ENCODE measurements around the gene CNNM2. TPM values are rescaled to one million over a fixed set of nuclear protein-coding genes. Genes with fewer than 3 reads are reported as not detected.

CNNM2 gene
- total RNA-seq, 6 experiments from 2014 or later: 5.2 to 7.6 (median 6.5) TPM

- intact Hi-C loops (cut with DNase I): no loop called here
- no peak for DNase-seq
- Histone ChIP-seq H3K27me3 (no peaks in the 10 kb centered on the region), H3K4me1 (no peaks in the 10 kb centered on the region), H3K4me3 (no peak overlapping the region), H3K36me3 (no peaks in the 10 kb centered on the region), H3K27ac (no peak overlapping the region), H3K9me3 (no peaks in the 10 kb centered on the region)
- WGBS (ENCODE audit: insufficient coverage, low coverage, low lambda C conversion rate, missing lambda C conversion rate): 96% methylated on average over 2 of the region's 2 CpGs
- no peak for ATAC-seq
- TF ChIP-seq CTCF (IDR thresholded peaks at IDR 0.05) (no peak), POLR2A (IDR thresholded peaks at IDR 0.05) (no peak)
These were observed 28.9 kb downstream of the CNNM2 start for GRCh38 chr10:102946992-102947391.

DNA sequence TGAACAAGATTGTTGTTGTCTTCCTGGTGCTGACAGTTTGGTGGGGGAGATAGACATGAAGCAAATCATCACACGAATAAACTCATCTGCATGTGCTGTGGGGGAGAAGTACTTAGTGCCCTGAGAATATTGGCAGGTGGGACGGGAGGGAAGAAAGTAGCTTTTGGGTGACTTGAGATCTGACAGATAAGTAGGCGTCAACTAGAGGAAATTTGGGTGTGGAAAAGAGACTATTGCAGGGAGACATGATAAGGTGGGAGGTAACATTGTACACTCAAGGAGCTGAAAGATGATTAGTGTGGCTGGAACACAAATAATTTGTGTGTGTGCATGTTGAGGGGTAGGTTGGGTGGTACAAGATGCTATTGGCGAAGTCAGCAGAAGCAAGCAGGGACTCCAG, 30.1 kb downstream of the CNNM2 start:
- Histone ChIP-seq H3K9me3 (no peaks in the 10 kb centered on the region), H3K36me3 (no peaks in the 10 kb centered on the region), H3K4me1 (no peaks in the 10 kb centered on the region), H3K4me3 (no peak overlapping the region), H3K27ac (no peak overlapping the region), H3K27me3 (no peaks in the 10 kb centered on the region)
- ATAC-seq: no peak
- 92% methylated on average over 4 of the region's 4 CpGs for WGBS (ENCODE audit: insufficient coverage, low coverage, low lambda C conversion rate, missing lambda C conversion rate)
- TF ChIP-seq POLR2A (IDR thresholded peaks at IDR 0.05): no peak
- no peak for TF ChIP-seq CTCF (IDR thresholded peaks at IDR 0.05)
- intact Hi-C loops (cut with DNase I): no loop called here
- DNase-seq: no peak

GRCh38 chr10:102948786-102949185, 30.7 kb downstream of the CNNM2 start:
- Histone ChIP-seq H3K27me3 (no peaks in the 10 kb centered on the region), H3K27ac (no peak overlapping the region), H3K4me1 (no peaks in the 10 kb centered on the region), H3K4me3 (no peak overlapping the region), H3K36me3 (no peaks in the 10 kb centered on the region), H3K9me3 (no peaks in the 10 kb centered on the region)
- DNase-seq (no peak), ATAC-seq (no peak)
- intact Hi-C loops (cut with DNase I): no loop called here
- WGBS (ENCODE audit: insufficient coverage, low coverage, low lambda C conversion rate, missing lambda C conversion rate): 67% methylated on average over 1 of the region's 3 CpGs
- TF ChIP-seq POLR2A (IDR thresholded peaks at IDR 0.05): no peak
- no peak for TF ChIP-seq CTCF (IDR thresholded peaks at IDR 0.05)

DNA sequence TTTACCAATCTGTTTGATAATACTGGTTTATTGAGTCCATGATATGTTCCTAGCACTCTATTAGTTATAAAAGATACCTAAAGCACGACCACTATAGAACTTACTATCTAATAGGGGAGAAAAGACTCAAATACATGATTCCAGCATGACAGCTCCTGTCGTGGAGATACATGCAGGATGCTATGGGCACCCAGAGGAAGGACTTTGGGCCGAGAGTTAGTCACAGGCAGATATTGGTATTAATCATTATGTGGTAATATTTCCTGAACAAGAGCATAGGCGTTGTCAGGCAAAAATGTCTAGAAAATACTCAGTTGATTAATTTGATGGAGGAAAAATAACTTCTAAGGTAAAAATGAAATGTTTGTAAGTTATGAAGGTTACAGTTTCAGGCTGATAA, 31.8 kb downstream of the CNNM2 start:
- H3K4me1 ChIP-seq: no peaks in the 10 kb centered on the region
- WGBS (ENCODE audit: insufficient coverage, low coverage, low lambda C conversion rate, missing lambda C conversion rate): 79% methylated on average over 3 of the region's 4 CpGs
- ATAC-seq (no peak), DNase-seq (no peak)
- no peak overlapping the region for H3K4me3 ChIP-seq
- no peak overlapping the region for H3K27ac ChIP-seq
- no peaks in the 10 kb centered on the region for H3K9me3 ChIP-seq
- intact Hi-C loops (cut with DNase I): no loop called here
- H3K36me3 ChIP-seq: no peaks in the 10 kb centered on the region
- H3K27me3 ChIP-seq: no peaks in the 10 kb centered on the region
- TF ChIP-seq CTCF (IDR thresholded peaks at IDR 0.05) (no peak), POLR2A (IDR thresholded peaks at IDR 0.05) (no peak)

GRCh38 chr10:102951316-102951715, 33.2 kb downstream of the CNNM2 start:
- TF ChIP-seq POLR2A (IDR thresholded peaks at IDR 0.05) (no peak), CTCF (IDR thresholded peaks at IDR 0.05) (no peak)
- WGBS (ENCODE audit: insufficient coverage, low coverage, low lambda C conversion rate, missing lambda C conversion rate): 100% methylated on average over 1 of the region's 3 CpGs
- Histone ChIP-seq H3K36me3 (no peaks in the 10 kb centered on the region), H3K27me3 (no peaks in the 10 kb centered on the region), H3K27ac (no peak overlapping the region), H3K4me3 (no peak overlapping the region), H3K9me3 (no peaks in the 10 kb centered on the region), H3K4me1 (no peaks in the 10 kb centered on the region)
- no peak for DNase-seq
- intact Hi-C loops (cut with DNase I): no loop called here
- no peak for ATAC-seq

Data from right lobe of liver (tissue), 6 donors.